ENCODE measurements around the gene SIM2. TPM values are rescaled to one million over a fixed set of nuclear protein-coding genes. Genes with fewer than 3 reads are reported as not detected.

Gene SIM2
- total RNA-seq, 2 experiments from 2014 or later, result not detected

GRCh38 chr21:36792505-36792967 lies 93.6 kb downstream of the SIM2 start:
- H4K20me1 ChIP-seq (ENCODE audit: insufficient read depth, low read length), result no peaks in the 10 kb centered on the region
- ChIA-PET CTCF (ENCODE audit: unreplicated experiment) (no interaction called here), POLR2A (interaction anchor here (0.5 to 0.8 kb wide), 2 partner anchors 47 to 231 kb away, joined by 3 to 5 read pairs; no protein-coding TSS in a partner anchor)
- H3K4me3 ChIP-seq (ENCODE audit: low read depth, low read length, poor library complexity, severe bottlenecking), result no peak overlapping the region
- no peaks in the 10 kb centered on the region for H3K4me1 ChIP-seq (ENCODE audit: insufficient read depth, low read length, poor library complexity, severe bottlenecking)
- no peaks in the 10 kb centered on the region for H3K36me3 ChIP-seq (ENCODE audit: insufficient read depth, low read length)
- no peaks in the 10 kb centered on the region for H3K79me2 ChIP-seq (ENCODE audit: insufficient read depth, low read depth, low read length)
- DNase-seq (ENCODE audit: low spot score), result no peak
- H3K9me3 ChIP-seq (ENCODE audit: low read length), result no peaks in the 10 kb centered on the region
- intact Hi-C loops (cut with micrococcal nuclease; ENCODE audit: unreplicated experiment), result no loop called here
- H3K27ac ChIP-seq (ENCODE audit: low read depth, low read length, poor library complexity, severe bottlenecking), result no peak overlapping the region
- H2AFZ ChIP-seq (ENCODE audit: low read length), result no peak overlapping the region
- TF ChIP-seq CTCF (conservative IDR thresholded peaks at IDR 0.05; ENCODE audit: low read length) (no peak), EZH2phosphoT487 (IDR thresholded peaks at IDR 0.05; ENCODE audit: borderline replicate concordance, low read depth, low read length) (no peak)
- no TSS peak for BruUV-seq (replicated peaks)
- no peak overlapping the region for H3K4me2 ChIP-seq (ENCODE audit: low read length)
- H3K9me2 ChIP-seq (ENCODE audit: insufficient read depth, low read length), result no peaks in the 10 kb centered on the region

DNA sequence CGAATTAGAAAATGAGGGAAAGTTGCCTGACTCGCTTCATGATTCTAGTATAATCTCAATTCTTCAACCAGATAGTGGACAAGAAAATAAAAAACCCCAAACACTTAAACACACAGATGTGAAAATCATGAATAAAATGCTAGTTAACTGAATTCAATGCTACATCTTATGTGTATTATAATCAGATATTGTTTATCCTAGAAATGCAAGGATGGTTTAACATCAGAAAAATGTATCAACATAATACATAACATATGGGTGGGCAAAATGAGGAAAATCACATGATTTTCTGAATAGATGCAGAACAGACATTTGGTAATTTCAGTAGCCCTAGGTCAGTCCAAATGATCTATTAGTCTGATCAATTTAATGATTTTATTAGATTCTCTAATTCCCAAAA lies 97.2 kb downstream of the SIM2 start:
- H3K9me3 ChIP-seq (ENCODE audit: low read length), result peaks cover 3% of the 10 kb centered on the region; the same call in 1 of the 2 replicates
- no peaks in the 10 kb centered on the region for H3K36me3 ChIP-seq (ENCODE audit: insufficient read depth, low read length)
- no peak overlapping the region for H3K4me3 ChIP-seq (ENCODE audit: low read depth, low read length, poor library complexity, severe bottlenecking)
- POLR2A ChIA-PET, result no interaction called here
- H4K20me1 ChIP-seq (ENCODE audit: insufficient read depth, low read length), result no peaks in the 10 kb centered on the region
- H3K4me2 ChIP-seq (ENCODE audit: low read length), result no peak overlapping the region
- TF ChIP-seq EZH2phosphoT487 (IDR thresholded peaks at IDR 0.05; ENCODE audit: borderline replicate concordance, low read depth, low read length) (no peak), CTCF (conservative IDR thresholded peaks at IDR 0.05; ENCODE audit: low read length) (no peak)
- intact Hi-C loops (cut with micrococcal nuclease; ENCODE audit: unreplicated experiment), result no loop called here
- BruUV-seq (replicated peaks), result no TSS peak
- no peak overlapping the region for H3K27ac ChIP-seq (ENCODE audit: low read depth, low read length, poor library complexity, severe bottlenecking)
- H2AFZ ChIP-seq (ENCODE audit: low read length), result no peak overlapping the region
- no peak for DNase-seq (ENCODE audit: low spot score)
- no peaks in the 10 kb centered on the region for H3K9me2 ChIP-seq (ENCODE audit: insufficient read depth, low read length)
- CTCF ChIA-PET (ENCODE audit: unreplicated experiment), result no interaction called here
- no peaks in the 10 kb centered on the region for H3K79me2 ChIP-seq (ENCODE audit: insufficient read depth, low read depth, low read length)
- H3K4me1 ChIP-seq (ENCODE audit: insufficient read depth, low read length, poor library complexity, severe bottlenecking), result no peaks in the 10 kb centered on the region

DNA sequence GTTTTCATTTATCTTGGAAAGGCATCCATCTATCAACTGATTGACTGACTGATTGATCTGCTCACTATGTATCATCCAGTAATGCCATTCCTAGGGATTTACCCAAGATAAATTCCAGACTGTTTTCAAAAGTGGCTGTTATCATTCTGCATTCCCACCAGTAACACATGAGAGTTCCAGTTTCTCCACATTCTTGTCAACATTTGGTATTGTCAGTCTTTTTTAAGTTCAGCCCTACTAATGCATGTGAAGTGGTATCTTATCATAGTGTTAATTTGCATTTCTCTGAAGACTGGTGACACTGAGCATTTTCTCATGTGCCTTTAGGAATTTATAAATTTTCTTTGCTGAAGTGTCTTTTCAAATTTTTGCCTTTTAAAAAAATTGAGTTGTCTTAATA lies 99.6 kb downstream of the SIM2 start:
- no peak overlapping the region for H2AFZ ChIP-seq (ENCODE audit: low read length)
- H4K20me1 ChIP-seq (ENCODE audit: insufficient read depth, low read length), result no peaks in the 10 kb centered on the region
- peaks cover 3% of the 10 kb centered on the region; the same call in 1 of the 2 replicates for H3K9me3 ChIP-seq (ENCODE audit: low read length)
- H3K36me3 ChIP-seq (ENCODE audit: insufficient read depth, low read length), result no peaks in the 10 kb centered on the region
- H3K79me2 ChIP-seq (ENCODE audit: insufficient read depth, low read depth, low read length), result no peaks in the 10 kb centered on the region
- H3K4me2 ChIP-seq (ENCODE audit: low read length), result no peak overlapping the region
- no peaks in the 10 kb centered on the region for H3K4me1 ChIP-seq (ENCODE audit: insufficient read depth, low read length, poor library complexity, severe bottlenecking)
- no peak overlapping the region for H3K4me3 ChIP-seq (ENCODE audit: low read depth, low read length, poor library complexity, severe bottlenecking)
- H3K27ac ChIP-seq (ENCODE audit: low read depth, low read length, poor library complexity, severe bottlenecking), result no peak overlapping the region
- CTCF ChIA-PET (ENCODE audit: unreplicated experiment), result no interaction called here
- TF ChIP-seq EZH2phosphoT487 (IDR thresholded peaks at IDR 0.05; ENCODE audit: borderline replicate concordance, low read depth, low read length) (no peak), CTCF (conservative IDR thresholded peaks at IDR 0.05; ENCODE audit: low read length) (no peak)
- POLR2A ChIA-PET, result no interaction called here
- intact Hi-C loops (cut with micrococcal nuclease; ENCODE audit: unreplicated experiment), result no loop called here
- no peaks in the 10 kb centered on the region for H3K9me2 ChIP-seq (ENCODE audit: insufficient read depth, low read length)
- no peak for DNase-seq (ENCODE audit: low spot score)
- BruUV-seq (replicated peaks), result no TSS peak

Other genes starting within 250 kb of the SIM2 start
- gene CLDN14, start 219.0 kb upstream of the SIM2 start, total RNA-seq (2014; rRNA removed; shearing (Covaris generic)), result not detected in 2 replicates
- gene CLDN14, start 219.0 kb upstream of the SIM2 start, total RNA-seq (2022), result not detected in 2 replicates

All from OCI-LY7 (cell line).